ENCODE measurements around the gene NTNG1.

Gene NTNG1

GRCh38 chr1:107422901-107423300, 282.1 kb downstream of the NTNG1 start:
- DNase-seq = no peak

- DNase-seq = no peak
Observed at GRCh38 chr1:107430540-107431228, 289.8 kb downstream of the NTNG1 start.

GRCh38 chr1:107432108-107432507, 291.3 kb downstream of the NTNG1 start:
- no peak for DNase-seq

- DNase-seq = no peak
Observed at GRCh38 chr1:107433068-107433467, 292.2 kb downstream of the NTNG1 start.

- DNase-seq = no peak
Observed at GRCh38 chr1:107433635-107434360, 293.0 kb downstream of the NTNG1 start.

GRCh38 chr1:107434361-107434693, 293.5 kb downstream of the NTNG1 start:
- no peak for DNase-seq

- no peak for DNase-seq
Observed at GRCh38 chr1:107436552-107437241, 295.9 kb downstream of the NTNG1 start.

GRCh38 chr1:107439567-107439966, 298.7 kb downstream of the NTNG1 start:
- DNase-seq = no peak

GRCh38 chr1:107442551-107442950, 301.7 kb downstream of the NTNG1 start:
- no peak for DNase-seq

GRCh38 chr1:107443027-107443426, 302.2 kb downstream of the NTNG1 start:
- DNase-seq = no peak

- DNase-seq = no peak
Observed at GRCh38 chr1:107443860-107444259, 303.0 kb downstream of the NTNG1 start.

- DNase-seq = no peak
Observed at GRCh38 chr1:107444302-107444701, 303.5 kb downstream of the NTNG1 start.

- no peak for DNase-seq
Observed at GRCh38 chr1:107449326-107449725, 308.5 kb downstream of the NTNG1 start.

GRCh38 chr1:107450899-107451664, 310.2 kb downstream of the NTNG1 start:
- no peak for DNase-seq

- no peak for DNase-seq
Observed at GRCh38 chr1:107451715-107452114, 310.9 kb downstream of the NTNG1 start.

- DNase-seq = no peak
Observed at GRCh38 chr1:107454791-107455190, 314.0 kb downstream of the NTNG1 start.

- DNase-seq = no peak
Observed at GRCh38 chr1:107457989-107458388, 317.1 kb downstream of the NTNG1 start.

- DNase-seq = no peak
Observed at GRCh38 chr1:107459204-107459904, 318.5 kb downstream of the NTNG1 start.

- DNase-seq = no peak
Observed at GRCh38 chr1:107460035-107460434, 319.2 kb downstream of the NTNG1 start.

GRCh38 chr1:107464827-107465226, 324.0 kb downstream of the NTNG1 start:
- DNase-seq = no peak

GRCh38 chr1:107467286-107467685, 326.4 kb downstream of the NTNG1 start:
- DNase-seq = peak; percentile 75

GRCh38 chr1:107467811-107468210, 327.0 kb downstream of the NTNG1 start:
- DNase-seq = no peak

GRCh38 chr1:107473065-107473464, 332.2 kb downstream of the NTNG1 start:
- DNase-seq = no peak

Measured in DMS79 (cell line).